Coronary artery (tissue), 2 donors: Measurements from ENCODE around the gene CTNNBL1.
"Not testable (repeated sequence)": the region's sequence is repeated elsewhere in the genome, so short reads cannot be mapped to it uniquely, and the experiment has no call there.

Source experiments
- DNase-seq: peaks from one replicate; pipeline ENCODE4 v3.0.0-alpha.2; 2017; ENCODE audit warnings: low spot score
- H3K27ac ChIP-seq, 2 donors: fragments of 200-600 bp; sonication (generic); one replicate each; pipeline ENCODE4 v1.5.1; 2016 to 2019
- H3K4me3 ChIP-seq: fragments of 200-600 bp; sonication (generic); 2 replicates; pipeline ENCODE4 v1.5.1; 2016; ENCODE audit warnings: mild to moderate bottlenecking, moderate library complexity
- TF ChIP-seq, protein P1 (sequence below): fragments of 200-600 bp; sonication (generic); IDR thresholded peaks from one replicate; pipeline ENCODE4 v1.5.1; 2019; ENCODE audit warnings: antibody characterized with exemption

CTNNBL1 gene

DNA sequence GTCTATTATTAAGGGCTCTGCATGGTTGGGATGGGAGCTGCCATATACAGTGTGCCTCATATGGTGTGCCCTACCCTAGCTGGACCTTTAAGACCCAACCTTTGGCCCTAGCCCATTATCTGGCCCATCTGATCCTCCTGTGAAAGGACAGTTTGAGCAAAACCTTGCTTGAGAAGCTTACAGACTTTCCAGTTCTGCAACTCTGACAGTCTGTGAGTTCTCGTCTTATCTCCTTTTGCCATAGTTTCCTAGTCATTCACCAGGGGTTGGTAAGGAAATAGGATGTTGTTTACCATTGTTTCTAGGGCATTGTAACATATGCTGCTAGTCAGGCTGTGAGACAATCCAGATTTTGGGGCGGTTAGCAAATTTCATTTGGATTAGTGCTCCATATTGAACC lies 17.2 kb downstream of the CTNNBL1 start:
- TF ChIP-seq, protein P1, sequence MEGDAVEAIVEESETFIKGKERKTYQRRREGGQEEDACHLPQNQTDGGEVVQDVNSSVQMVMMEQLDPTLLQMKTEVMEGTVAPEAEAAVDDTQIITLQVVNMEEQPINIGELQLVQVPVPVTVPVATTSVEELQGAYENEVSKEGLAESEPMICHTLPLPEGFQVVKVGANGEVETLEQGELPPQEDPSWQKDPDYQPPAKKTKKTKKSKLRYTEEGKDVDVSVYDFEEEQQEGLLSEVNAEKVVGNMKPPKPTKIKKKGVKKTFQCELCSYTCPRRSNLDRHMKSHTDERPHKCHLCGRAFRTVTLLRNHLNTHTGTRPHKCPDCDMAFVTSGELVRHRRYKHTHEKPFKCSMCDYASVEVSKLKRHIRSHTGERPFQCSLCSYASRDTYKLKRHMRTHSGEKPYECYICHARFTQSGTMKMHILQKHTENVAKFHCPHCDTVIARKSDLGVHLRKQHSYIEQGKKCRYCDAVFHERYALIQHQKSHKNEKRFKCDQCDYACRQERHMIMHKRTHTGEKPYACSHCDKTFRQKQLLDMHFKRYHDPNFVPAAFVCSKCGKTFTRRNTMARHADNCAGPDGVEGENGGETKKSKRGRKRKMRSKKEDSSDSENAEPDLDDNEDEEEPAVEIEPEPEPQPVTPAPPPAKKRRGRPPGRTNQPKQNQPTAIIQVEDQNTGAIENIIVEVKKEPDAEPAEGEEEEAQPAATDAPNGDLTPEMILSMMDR = no peak
- no peak overlapping the region for H3K4me3 ChIP-seq
- no peak overlapping the region for H3K27ac ChIP-seq
- DNase-seq = no peak

DNA sequence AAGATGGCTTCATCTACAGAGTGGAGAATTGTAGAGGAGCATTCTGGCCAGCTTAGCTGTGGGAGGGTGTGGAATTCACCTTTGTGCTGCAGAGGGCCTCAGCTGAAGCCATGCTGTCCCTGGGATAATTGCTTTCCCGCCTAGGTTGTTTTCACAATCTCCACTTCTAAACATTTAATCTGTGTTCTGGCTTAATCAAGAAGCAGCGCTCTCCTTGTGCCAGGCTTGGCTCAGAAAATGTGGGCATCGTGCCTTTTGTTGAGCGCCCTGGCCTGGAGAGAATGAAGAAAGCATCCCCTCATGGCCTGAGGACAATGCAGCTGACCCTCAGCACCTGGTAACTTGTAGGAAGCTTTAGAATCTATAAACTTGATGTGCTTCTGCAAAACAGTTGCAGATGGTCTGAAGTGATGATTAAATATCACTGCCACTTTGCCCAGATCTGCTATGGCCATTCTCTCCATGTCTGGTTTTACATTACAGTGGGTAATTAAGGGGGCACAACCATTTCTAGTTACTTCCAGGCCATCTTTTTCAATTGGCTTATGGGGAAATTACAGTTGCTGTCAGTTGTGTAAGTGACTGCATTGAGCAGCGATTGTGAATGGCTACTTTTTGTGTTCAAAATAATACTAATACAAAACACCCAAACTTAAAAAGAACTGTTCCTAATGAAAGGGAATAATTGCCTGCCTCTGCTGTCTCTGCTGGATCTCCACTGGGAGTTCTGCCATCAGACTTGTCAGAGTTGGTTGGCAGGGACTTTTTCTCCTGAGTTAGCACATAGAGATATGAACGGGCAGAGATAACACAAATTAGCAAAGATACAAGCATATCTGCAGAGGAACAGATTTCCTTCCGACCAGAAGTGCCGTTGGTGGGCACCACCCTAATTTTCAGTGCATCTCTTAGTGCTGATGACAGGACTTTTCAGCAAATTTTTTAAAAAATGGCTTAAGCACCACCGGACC lies 18.4 kb downstream of the CTNNBL1 start:
- no peak overlapping the region for H3K4me3 ChIP-seq

DNA sequence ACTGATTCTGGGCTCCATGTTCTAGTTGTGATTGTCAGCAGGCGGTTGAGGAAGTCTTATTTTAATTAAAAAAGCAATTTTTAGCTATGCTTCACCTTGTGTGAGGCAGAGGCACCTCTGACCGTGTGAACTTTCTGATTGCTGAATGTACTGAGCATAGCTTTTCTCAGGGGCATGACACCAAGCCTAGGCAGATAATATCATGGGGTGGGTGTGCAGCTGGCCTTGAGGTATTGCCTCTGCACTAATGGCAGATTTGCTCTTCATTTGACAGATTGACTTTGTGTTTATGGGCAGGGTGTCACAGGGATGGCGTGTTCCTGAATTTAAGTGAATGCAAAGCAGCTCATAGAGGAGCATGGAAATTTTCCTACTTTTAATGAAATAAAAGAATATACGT lies 19.6 kb downstream of the CTNNBL1 start:
- Histone ChIP-seq H3K4me3 (no peak overlapping the region), H3K27ac (no peak overlapping the region)
- DNase-seq = no peak
- TF ChIP-seq, protein P1 = no peak

More for the DNA sequence above, 18.4 kb downstream of the CTNNBL1 start:
- no peak for DNase-seq
- H3K27ac ChIP-seq = no peak overlapping the region
- TF ChIP-seq, protein P1 = no peak

DNA sequence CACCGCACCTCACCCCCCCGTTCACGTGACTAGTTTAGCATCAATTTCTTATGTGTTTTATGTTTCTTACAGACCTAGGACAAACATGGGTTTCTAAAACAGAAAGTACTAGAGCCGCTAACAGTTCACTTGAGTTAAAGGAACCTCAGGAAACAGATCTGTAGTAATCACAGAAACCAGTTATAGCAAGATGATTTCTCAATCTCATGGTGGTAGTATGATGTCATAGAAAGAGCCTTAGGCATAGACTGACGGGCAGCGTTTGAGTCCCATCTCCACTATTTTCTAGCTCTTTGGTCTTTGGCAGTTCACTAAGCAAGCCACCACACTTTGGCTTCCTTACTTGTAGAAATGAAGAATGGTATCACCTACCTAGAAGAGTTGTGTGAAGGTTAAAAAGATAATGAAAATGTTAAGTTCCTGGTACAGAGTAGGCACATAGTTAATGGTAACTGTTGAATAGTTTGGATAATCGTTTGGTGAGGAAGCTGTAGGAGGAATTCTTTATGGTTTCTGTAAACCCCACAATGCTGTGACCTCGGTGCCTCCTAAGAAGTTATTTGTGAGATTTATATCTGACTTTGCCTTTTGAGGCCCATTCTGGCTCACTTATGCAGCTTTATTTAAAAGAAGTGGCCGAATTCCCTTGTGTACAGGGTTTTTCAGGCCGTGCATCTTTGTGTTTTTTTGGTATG lies 21.3 kb downstream of the CTNNBL1 start:
- no peak overlapping the region for H3K4me3 ChIP-seq
- no peak for DNase-seq
- TF ChIP-seq, protein P1 = no peak
- no peak overlapping the region for H3K27ac ChIP-seq

DNA sequence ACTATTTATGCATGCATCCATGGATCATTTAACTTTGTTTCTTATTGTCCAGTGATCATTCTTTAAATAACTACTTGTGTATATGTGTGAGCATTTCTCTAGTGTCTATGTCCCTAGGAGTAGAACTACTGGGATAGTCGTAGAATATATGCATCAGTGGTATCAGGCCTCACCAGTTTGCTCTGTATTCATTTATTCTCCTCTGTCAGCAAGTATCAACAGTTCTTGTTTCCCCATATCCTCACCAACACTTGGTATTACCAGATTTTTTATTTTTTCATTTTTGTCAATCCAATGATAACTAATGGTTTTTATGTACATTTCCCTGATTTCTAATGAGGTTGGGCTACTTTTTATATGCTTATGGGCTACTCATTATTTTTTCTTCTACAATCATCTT lies 27.9 kb downstream of the CTNNBL1 start:
- no peak for DNase-seq
- H3K4me3 ChIP-seq = no peak overlapping the region
- TF ChIP-seq, protein P1 = no peak
- H3K27ac ChIP-seq = no peak overlapping the region

DNA sequence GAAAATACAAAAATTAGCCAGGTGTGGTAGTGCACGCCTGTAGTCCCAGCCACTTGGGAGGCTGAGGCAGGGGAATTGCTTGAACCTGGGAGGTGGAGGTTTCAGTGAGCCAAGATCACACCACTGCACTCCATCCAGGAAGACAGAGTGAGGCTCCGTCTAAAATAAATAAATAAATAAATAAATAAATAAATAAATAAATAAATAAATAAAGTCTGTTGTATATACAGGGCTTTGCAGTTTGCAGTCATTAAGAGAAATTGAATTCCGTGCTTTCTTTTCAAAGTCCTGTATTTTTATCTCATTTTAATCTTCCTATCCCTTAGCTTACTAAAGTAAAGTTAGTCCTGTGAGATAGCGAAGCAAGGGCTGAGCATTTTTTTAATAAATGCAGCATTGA lies 28.5 kb downstream of the CTNNBL1 start:
- DNase-seq, H3K4me3 ChIP-seq, H3K27ac ChIP-seq: not testable (repeated sequence)

DNA sequence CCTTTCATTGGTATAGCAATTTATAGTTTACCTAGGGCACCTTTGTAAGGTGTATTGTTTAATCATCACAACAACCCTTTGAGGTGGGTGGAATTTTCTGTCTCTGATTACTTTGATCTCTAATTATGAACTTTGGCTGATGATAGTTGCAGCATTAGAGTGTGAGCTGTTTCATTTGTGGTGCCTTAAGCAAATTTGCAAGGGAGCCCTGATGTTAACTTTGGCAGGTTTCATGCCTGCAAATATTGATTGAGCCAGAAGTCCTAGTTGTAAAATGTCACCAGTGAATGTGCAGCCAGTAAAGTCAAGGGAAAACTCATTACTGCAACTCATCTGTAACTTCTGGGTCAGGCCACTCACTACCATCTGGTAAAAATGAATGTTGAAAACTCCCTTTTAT lies 29.8 kb downstream of the CTNNBL1 start:
- DNase-seq = no peak
- TF ChIP-seq, protein P1 = no peak
- Histone ChIP-seq H3K27ac (no peak overlapping the region), H3K4me3 (no peak overlapping the region)
